HG03342 (cell line): ENCODE measurements around the gene E2F3.
"Not testable (repeated sequence)": the region's sequence is repeated elsewhere in the genome, so short reads cannot be mapped to it uniquely, and the experiment has no call there.

Experiments
- ATAC-seq: cut with Tn5 transposase; IDR thresholded peaks from one replicate; pipeline ENCODE4 v1.9.1; 2021; ENCODE audit warnings: mild to moderate bottlenecking, moderate library complexity; ENCODE audit not compliant: unreplicated experiment

Gene E2F3

DNA sequence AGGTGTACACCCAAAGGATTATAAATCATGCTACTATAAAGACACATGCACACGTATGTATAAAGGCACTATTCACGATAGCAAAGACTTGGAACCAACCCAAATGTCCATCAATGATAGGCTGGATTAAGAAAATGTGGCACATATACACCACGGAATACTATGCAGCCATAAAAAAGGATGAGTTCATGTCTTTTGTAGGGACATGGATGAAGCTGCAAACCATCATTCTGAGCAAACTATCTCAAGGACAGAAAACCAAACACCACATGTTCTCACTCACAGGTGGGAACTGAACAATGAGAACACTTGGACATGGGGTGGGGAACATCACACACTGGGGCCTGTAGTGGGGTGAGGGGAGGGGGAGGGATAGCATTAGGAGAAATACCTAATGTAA, 123.5 kb downstream of the E2F3 start:
- ATAC-seq: not testable (repeated sequence)

DNA sequence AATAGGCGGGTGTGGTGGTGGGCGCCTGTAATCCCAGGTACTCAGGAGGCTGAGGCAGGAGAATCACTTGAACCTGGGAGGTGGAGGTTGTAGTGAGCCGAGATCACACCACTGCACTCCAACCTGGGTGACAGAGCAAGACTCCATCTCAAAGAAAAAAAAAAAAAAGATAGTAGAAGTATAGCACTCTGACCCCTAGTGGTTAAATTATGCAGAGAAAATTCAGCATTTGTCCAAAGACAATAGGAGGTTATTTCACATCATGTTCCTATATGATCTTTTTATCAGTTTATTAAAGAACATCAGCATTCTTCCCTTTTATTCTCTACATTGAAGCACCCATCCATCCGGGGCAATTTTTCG, 127.4 kb downstream of the E2F3 start:
- ATAC-seq: peak; percentile 75

- no peak for ATAC-seq
These were observed 131.2 kb downstream of the E2F3 start for GRCh38 chr6:20532881-20533280.

- no peak for ATAC-seq
These were observed 132.1 kb downstream of the E2F3 start for GRCh38 chr6:20533746-20534294.

- ATAC-seq: peak; percentile 89
These were observed 132.9 kb downstream of the E2F3 start, which contains the start of gene CDKAL1 for GRCh38 chr6:20534295-20535262. CDKAL1 (plus strand) TSS chr6:20534457; CDS start chr6:20546351, 11,894 bp downstream.

DNA sequence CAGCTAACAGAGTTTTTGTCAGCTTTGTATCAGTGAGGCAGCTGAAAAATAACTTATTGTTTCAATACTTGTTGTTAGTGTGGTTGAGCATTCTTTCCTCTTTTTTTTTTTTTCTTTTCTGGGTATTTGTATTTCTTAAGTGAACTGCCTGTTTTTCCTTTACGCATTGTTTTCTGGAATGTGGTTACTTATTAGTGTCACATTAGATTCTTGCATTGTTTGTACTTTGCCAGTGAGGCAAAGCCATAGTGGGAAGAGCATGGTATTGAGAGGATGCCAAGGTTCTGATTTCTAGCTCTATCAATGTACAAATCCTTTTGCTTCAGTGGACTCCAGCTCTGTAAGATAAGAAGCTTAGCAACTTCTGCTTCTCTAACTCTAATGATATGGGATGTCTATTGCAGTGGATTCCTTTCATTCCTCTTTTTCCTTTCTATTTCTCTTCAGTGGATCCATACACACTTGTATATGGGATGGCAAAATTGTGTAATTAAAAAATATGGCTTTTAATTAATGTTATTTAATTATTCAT, 136.5 kb downstream of the E2F3 start:
- no peak for ATAC-seq

DNA sequence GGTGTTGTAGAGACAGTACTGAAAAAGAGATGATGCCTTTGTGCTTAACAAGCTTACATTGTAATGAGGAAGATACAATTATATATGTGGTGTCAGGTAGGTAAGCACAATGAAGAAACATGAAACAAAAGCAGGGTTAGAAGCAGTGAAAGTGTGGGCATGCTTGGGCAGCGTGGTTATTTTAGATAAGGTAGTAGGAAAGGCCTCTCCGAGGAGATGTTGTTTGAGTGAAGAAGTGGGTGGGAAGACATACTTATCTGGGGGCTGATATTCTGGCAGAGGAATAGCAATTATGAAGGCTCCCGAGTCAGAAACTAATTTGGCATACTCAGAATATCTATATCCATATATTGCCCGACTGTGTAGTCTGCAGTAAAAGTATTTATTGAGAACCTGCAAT, 137.2 kb downstream of the E2F3 start:
- no peak for ATAC-seq

- no peak for ATAC-seq
These were observed 137.7 kb downstream of the E2F3 start for GRCh38 chr6:20539387-20539786.

GRCh38 chr6:20540683-20541082, 139.0 kb downstream of the E2F3 start:
- no peak for ATAC-seq

DNA sequence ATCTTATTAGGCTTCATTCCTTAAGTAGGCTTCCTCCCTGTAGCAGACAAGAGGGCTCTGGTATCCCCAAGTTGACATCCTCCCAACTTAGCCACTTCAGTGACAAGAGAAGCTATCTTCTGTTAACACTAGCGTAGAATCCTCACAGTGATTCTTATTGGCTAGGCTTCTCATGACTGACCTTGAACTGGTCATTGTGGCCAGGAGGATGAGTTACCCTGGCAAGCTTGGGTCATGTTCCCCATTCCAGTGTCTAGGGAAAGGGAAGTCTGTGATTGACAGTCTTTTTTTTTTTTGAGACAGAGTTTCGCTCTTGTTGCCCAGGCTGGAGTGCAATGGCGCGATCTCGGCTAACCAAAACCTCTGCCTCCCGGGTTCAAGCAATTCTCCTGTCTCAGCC, 139.7 kb downstream of the E2F3 start:
- ATAC-seq: no peak

GRCh38 chr6:20542927-20543602, 141.4 kb downstream of the E2F3 start:
- ATAC-seq: peak; percentile 96
